Measurements from ENCODE around the gene C1QTNF6. TPM values are rescaled to one million over a fixed set of nuclear protein-coding genes. Genes with fewer than 3 reads are reported as not detected.

C1QTNF6 gene
- total and polyA plus RNA-seq, 2 of the 8 experiments (the other 6 are each of a cell fraction or from before 2014, with no cell fraction given) = 3.1 to 6.5 TPM

GRCh38 chr22:37192741-37193140 lies 4.7 kb upstream of the C1QTNF6 start:
- H3K79me2 ChIP-seq (ENCODE audit: control insufficient read depth in 1 of 2, insufficient read depth in 2 of 2, low read length in 2 of 2) = no peaks in the 10 kb centered on the region
- H3K14ac ChIP-seq (ENCODE audit: insufficient read length) = no peak overlapping the region
- no peaks in the 10 kb centered on the region for H3K27me3 ChIP-seq (replicated peaks in 1 of 4; ENCODE audit: control insufficient read depth in 3 of 4, extremely low read depth in 1 of 4, insufficient read depth in 3 of 4, low read length in 3 of 4)
- no peak overlapping the region for H2BK12ac ChIP-seq (ENCODE audit: low read depth, low read length)
- H3K79me1 ChIP-seq (ENCODE audit: low read depth, low read length) = no peaks in the 10 kb centered on the region
- H4K20me1 ChIP-seq (replicated peaks in 1 of 2; ENCODE audit: control insufficient read depth in 1 of 2, insufficient read depth in 2 of 2, low read length in 2 of 2) = peaks cover 0 to 4% of the 10 kb centered on the region in 2 experiments
- WGBS, 2 experiments (ENCODE audit: extremely low coverage in 1 of 2, insufficient coverage in 1 of 2, insufficient read length in 1 of 2, insufficient replicate concordance in 2 of 2, low coverage in 1 of 2, low lambda C conversion rate in 2 of 2, missing lambda C conversion rate in 1 of 2) = 93% methylated on average over 1 of the region's 1 CpG; no CpG with 5 or more reads in 1 of the 2 experiments
- peaks cover 4 to 23% (median 14%) of the 10 kb centered on the region in 4 experiments for H3K4me1 ChIP-seq (replicated peaks in 1 of 4; ENCODE audit: control insufficient read depth in 3 of 4, insufficient read depth in 4 of 4, low read length in 3 of 4)
- no peak overlapping the region for H2BK15ac ChIP-seq (ENCODE audit: low read length)
- H2BK120ac ChIP-seq (replicated peaks; ENCODE audit: low read depth, low read length) = no peak overlapping the region
- TF ChIP-seq SIX5 (IDR thresholded peaks at IDR 0.05; ENCODE audit: low read depth, low read length) = no peak
- TF ChIP-seq POU5F1 (IDR thresholded peaks at IDR 0.05; ENCODE audit: low read depth, low read length) = no peak
- no peak for TF ChIP-seq EZH2 (IDR thresholded peaks at IDR 0.05; ENCODE audit: low read depth, low read length, severe bottlenecking)
- no peak for TF ChIP-seq GTF2F1 (IDR thresholded peaks at IDR 0.05; ENCODE audit: borderline replicate concordance, low read depth, low read length)
- no peak for TF ChIP-seq SIRT6 (IDR thresholded peaks at IDR 0.05; ENCODE audit: low read length)
- TF ChIP-seq HDAC6 (IDR thresholded peaks at IDR 0.05; ENCODE audit: low read depth, low read length) = no peak
- no peak for TF ChIP-seq MAX (IDR thresholded peaks at IDR 0.05)
- TF ChIP-seq GABPA (IDR thresholded peaks at IDR 0.05; ENCODE audit: borderline replicate concordance, insufficient read depth, low read length) = no peak
- TF ChIP-seq NANOG (IDR thresholded peaks at IDR 0.05; ENCODE audit: insufficient read depth, low read depth, low read length, poor library complexity, severe bottlenecking) = no peak
- no peak for TF ChIP-seq CBX8 (IDR thresholded peaks at IDR 0.05; ENCODE audit: borderline replicate concordance, low read depth, low read length)
- no peak for TF ChIP-seq CHD1 (IDR thresholded peaks at IDR 0.05; ENCODE audit: low read depth, low read length)
- no peak for TF ChIP-seq TAF7 (optimal IDR thresholded peaks at IDR 0.05; ENCODE audit: borderline replicate concordance, low read depth, low read length)
- TF ChIP-seq CHD2 (IDR thresholded peaks at IDR 0.05; ENCODE audit: low read length) = no peak
- TF ChIP-seq SP2 (IDR thresholded peaks at IDR 0.05; ENCODE audit: low read length) = no peak
- no peak overlapping the region for H2AK5ac ChIP-seq (ENCODE audit: low read depth, low read length)
- POLR2A ChIA-PET (ENCODE audit: partially characterized antibody) = no interaction called here
- H4K91ac ChIP-seq (replicated peaks; ENCODE audit: insufficient read length, low read length) = no peak overlapping the region
- FAIRE-seq (no peak), DNase-seq (ENCODE audit: low read depth in 1 of 2, low spot score in 2 of 2) (no peak)
- no peak overlapping the region for H4K5ac ChIP-seq (ENCODE audit: insufficient read length, low read depth, low read length)
- CTCF ChIA-PET (ENCODE audit: partially characterized antibody) = interaction anchor here (0.7 to 1.4 kb wide), 3 partner anchors 12 to 45 kb away, joined by 3 read pairs; no protein-coding TSS in a partner anchor
- H3K18ac ChIP-seq (ENCODE audit: extremely low read depth, low read length) = no peak overlapping the region
- no peak overlapping the region for H3K56ac ChIP-seq (replicated peaks; ENCODE audit: insufficient read length, low read depth, low read length)
- H3K23ac ChIP-seq (ENCODE audit: insufficient read length) = no peak overlapping the region
- peaks cover under 1% of the 10 kb centered on the region; the same call in 1 of the 2 replicates for H3K23me2 ChIP-seq (ENCODE audit: low read depth, low read length)
- H3K9me3 ChIP-seq (ENCODE audit: insufficient read depth in 2 of 2, low read depth in 1 of 2, low read length in 1 of 2) = peaks cover 4 to 6% of the 10 kb centered on the region in 2 experiments; a peak in 3 of 4 replicates
- no peak overlapping the region for H3K4me3 ChIP-seq (ENCODE audit: extremely low read depth in 1 of 4, insufficient read depth in 2 of 4, low read depth in 3 of 4, low read length in 4 of 4)
- H3K4ac ChIP-seq (replicated peaks; ENCODE audit: insufficient read length, low read depth, low read length) = no peak overlapping the region
- no peak overlapping the region for H4K8ac ChIP-seq (ENCODE audit: extremely low read depth, insufficient read depth, low read length)
- H2AFZ ChIP-seq (ENCODE audit: low read length) = no peak overlapping the region
- H3K9ac ChIP-seq (replicated peaks in 1 of 4; ENCODE audit: extremely low read depth in 1 of 4, low read depth in 3 of 4, low read length in 3 of 4) = no peak overlapping the region
- no peak overlapping the region for H2BK5ac ChIP-seq (ENCODE audit: low read depth, low read length)
- no peak overlapping the region for H2BK20ac ChIP-seq (ENCODE audit: low read length)
- H3K36me3 ChIP-seq (ENCODE audit: control insufficient read depth in 2 of 4, insufficient read depth in 4 of 4, low read length in 3 of 4) = peaks cover 0 to 8% (median 0%) of the 10 kb centered on the region in 4 experiments; a peak in 2 of 8 replicates
- H3K4me2 ChIP-seq (ENCODE audit: insufficient read depth in 1 of 2, low read depth in 2 of 2, low read length in 2 of 2) = no peak overlapping the region
- no peak overlapping the region for H3K27ac ChIP-seq (ENCODE audit: low read depth, low read length)

Measured in H1 (cell line).